ENCODE results near the gene LARP1.

The LARP1 gene

GRCh38 chr5:154816891-154817492 lies 61.8 kb downstream of the LARP1 start:
- Histone ChIP-seq H3K4me2 (ENCODE audit: insufficient read depth, low read length, poor library complexity, severe bottlenecking) (no peak overlapping the region), H3K79me1 (ENCODE audit: low read depth, low read length) (peaks cover 3% of the 10 kb centered on the region), H2BK12ac (ENCODE audit: low read length) (no peak overlapping the region), H4K8ac (ENCODE audit: low read depth, low read length) (no peak overlapping the region), H3K14ac (ENCODE audit: low read length) (no peak overlapping the region), H3K4me1 (ENCODE audit: control insufficient read depth in 2 of 2, insufficient read depth in 1 of 2, low read depth in 1 of 2, low read length in 2 of 2) (peaks cover 0 to 9% of the 10 kb centered on the region in 2 donors), H3K4me3 (ENCODE audit: low read length in 2 of 2) (no peak overlapping the region), H3K18ac (ENCODE audit: low read length) (no peak overlapping the region), H2BK5ac (ENCODE audit: low read length) (no peak overlapping the region), H3K23ac (ENCODE audit: low read depth, low read length, poor library complexity) (no peak overlapping the region), H3K9ac (ENCODE audit: low read depth, low read length, poor library complexity) (no peak overlapping the region), H2BK120ac (ENCODE audit: low read depth, low read length) (no peak overlapping the region), H2AFZ (ENCODE audit: low read length) (no peak overlapping the region), H2AK5ac (ENCODE audit: low read depth, low read length) (no peak overlapping the region), H3K9me3 (replicated peaks in 1 of 2; ENCODE audit: control insufficient read depth in 2 of 2, insufficient read depth in 1 of 2, low read depth in 1 of 2, low read length in 2 of 2) (peaks cover 0 to 2% of the 10 kb centered on the region in 2 donors), H2BK15ac (ENCODE audit: low read length) (no peak overlapping the region), H3K4ac (ENCODE audit: low read length) (no peak overlapping the region), H3K27ac (replicated peaks; ENCODE audit: low read length) (no peak overlapping the region), H4K91ac (ENCODE audit: low read depth, low read length, poor library complexity) (no peak overlapping the region), H3K27me3 (ENCODE audit: control insufficient read depth in 3 of 3, insufficient read depth in 3 of 3, low read depth in 1 of 3, low read length in 3 of 3) (no peaks in the 10 kb centered on the region), H3K36me3 (replicated peaks in 1 of 2; ENCODE audit: control insufficient read depth in 2 of 2, insufficient read depth in 2 of 2, low read length in 2 of 2) (peaks cover 45 to 96% of the 10 kb centered on the region in 2 donors)
- DNase-seq (ENCODE audit: low spot score), result no peak
- no CpG with 5 or more reads among the region's 5 CpGs for WGBS, 2 donors (ENCODE audit: extremely low coverage in 2 of 2, insufficient read length in 2 of 2, insufficient replicate concordance in 1 of 2)

- H3K79me1 ChIP-seq (ENCODE audit: low read depth, low read length), result peaks cover 3% of the 10 kb centered on the region
- peaks cover 44 to 96% of the 10 kb centered on the region in 2 donors for H3K36me3 ChIP-seq (replicated peaks in 1 of 2; ENCODE audit: control insufficient read depth in 2 of 2, insufficient read depth in 2 of 2, low read length in 2 of 2)
- no peak overlapping the region for H3K4me3 ChIP-seq (ENCODE audit: low read length in 2 of 2)
- no CpG with 5 or more reads among the region's 6 CpGs for WGBS, 2 donors (ENCODE audit: extremely low coverage in 2 of 2, insufficient read length in 2 of 2, insufficient replicate concordance in 1 of 2)
- peaks cover 0 to 2% of the 10 kb centered on the region in 2 donors for H3K9me3 ChIP-seq (replicated peaks in 1 of 2; ENCODE audit: control insufficient read depth in 2 of 2, insufficient read depth in 1 of 2, low read depth in 1 of 2, low read length in 2 of 2)
- H2AK5ac ChIP-seq (ENCODE audit: low read depth, low read length), result no peak overlapping the region
- H3K4ac ChIP-seq (ENCODE audit: low read length), result no peak overlapping the region
- H2AFZ ChIP-seq (ENCODE audit: low read length), result no peak overlapping the region
- H4K91ac ChIP-seq (ENCODE audit: low read depth, low read length, poor library complexity), result no peak overlapping the region
- no peak overlapping the region for H4K8ac ChIP-seq (ENCODE audit: low read depth, low read length)
- H3K14ac ChIP-seq (ENCODE audit: low read length), result no peak overlapping the region
- no peak overlapping the region for H3K27ac ChIP-seq (replicated peaks; ENCODE audit: low read length)
- no peak overlapping the region for H3K18ac ChIP-seq (ENCODE audit: low read length)
- no peak overlapping the region for H2BK15ac ChIP-seq (ENCODE audit: low read length)
- no peaks in the 10 kb centered on the region for H3K27me3 ChIP-seq (ENCODE audit: control insufficient read depth in 3 of 3, insufficient read depth in 3 of 3, low read depth in 1 of 3, low read length in 3 of 3)
- peaks cover 0 to 9% of the 10 kb centered on the region in 2 donors for H3K4me1 ChIP-seq (ENCODE audit: control insufficient read depth in 2 of 2, insufficient read depth in 1 of 2, low read depth in 1 of 2, low read length in 2 of 2)
- no peak for DNase-seq (ENCODE audit: low spot score)
- no peak overlapping the region for H3K23ac ChIP-seq (ENCODE audit: low read depth, low read length, poor library complexity)
- H3K4me2 ChIP-seq (ENCODE audit: insufficient read depth, low read length, poor library complexity, severe bottlenecking), result no peak overlapping the region
- no peak overlapping the region for H3K9ac ChIP-seq (ENCODE audit: low read depth, low read length, poor library complexity)
- no peak overlapping the region for H2BK12ac ChIP-seq (ENCODE audit: low read length)
- H2BK120ac ChIP-seq (ENCODE audit: low read depth, low read length), result no peak overlapping the region
- H2BK5ac ChIP-seq (ENCODE audit: low read length), result no peak overlapping the region
Measured at GRCh38 chr5:154817815-154818214, 62.6 kb downstream of the LARP1 start.

DNA sequence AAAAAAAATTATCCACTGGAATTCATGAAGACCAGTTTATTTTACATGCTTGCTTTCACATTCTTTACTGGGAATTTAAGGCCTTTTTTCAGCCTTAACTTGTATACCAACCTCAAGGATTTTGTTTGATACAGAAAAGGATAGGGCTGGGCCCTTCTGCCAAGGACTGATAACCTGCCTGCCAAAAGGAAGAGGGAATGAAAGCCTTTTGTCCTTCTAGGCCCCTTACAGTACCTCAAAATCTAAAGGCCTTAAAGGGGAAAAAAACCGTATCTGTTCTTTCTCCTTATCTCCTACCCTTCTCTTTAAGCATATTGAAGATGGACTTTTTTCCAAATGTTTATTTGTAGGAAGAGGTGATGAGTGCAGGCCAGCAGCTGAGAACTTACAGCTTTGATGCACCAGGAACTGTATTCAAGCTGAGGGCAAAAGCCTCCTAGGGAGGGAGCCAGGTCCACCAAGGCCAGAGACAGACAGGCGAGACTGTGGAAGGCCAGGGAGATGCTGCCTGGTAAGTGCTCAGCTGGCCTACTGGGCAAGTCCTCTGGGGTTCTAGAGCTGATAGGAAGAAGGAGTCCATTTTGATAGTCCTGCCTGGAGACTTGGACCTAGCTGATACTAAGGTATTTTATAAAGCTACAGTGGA lies 63.4 kb downstream of the LARP1 start:
- H3K4ac ChIP-seq (ENCODE audit: low read length), result no peak overlapping the region
- H3K4me3 ChIP-seq (ENCODE audit: low read length in 2 of 2), result no peak overlapping the region
- no peak overlapping the region for H3K23ac ChIP-seq (ENCODE audit: low read depth, low read length, poor library complexity)
- no peak overlapping the region for H2AFZ ChIP-seq (ENCODE audit: low read length)
- H3K9me3 ChIP-seq (replicated peaks in 1 of 2; ENCODE audit: control insufficient read depth in 2 of 2, insufficient read depth in 1 of 2, low read depth in 1 of 2, low read length in 2 of 2), result peaks cover 0 to 2% of the 10 kb centered on the region in 2 donors
- no peak overlapping the region for H3K4me2 ChIP-seq (ENCODE audit: insufficient read depth, low read length, poor library complexity, severe bottlenecking)
- no peak overlapping the region for H2BK120ac ChIP-seq (ENCODE audit: low read depth, low read length)
- H3K4me1 ChIP-seq (ENCODE audit: control insufficient read depth in 2 of 2, insufficient read depth in 1 of 2, low read depth in 1 of 2, low read length in 2 of 2), result peaks cover 0 to 9% of the 10 kb centered on the region in 2 donors
- WGBS, 2 donors (ENCODE audit: extremely low coverage in 2 of 2, insufficient read length in 2 of 2, insufficient replicate concordance in 1 of 2), result no CpG with 5 or more reads among the region's 2 CpGs
- H3K14ac ChIP-seq (ENCODE audit: low read length), result no peak overlapping the region
- H2BK5ac ChIP-seq (ENCODE audit: low read length), result no peak overlapping the region
- no peaks in the 10 kb centered on the region for H3K27me3 ChIP-seq (ENCODE audit: control insufficient read depth in 3 of 3, insufficient read depth in 3 of 3, low read depth in 1 of 3, low read length in 3 of 3)
- H3K9ac ChIP-seq (ENCODE audit: low read depth, low read length, poor library complexity), result no peak overlapping the region
- H4K8ac ChIP-seq (ENCODE audit: low read depth, low read length), result no peak overlapping the region
- H3K79me1 ChIP-seq (ENCODE audit: low read depth, low read length), result peaks cover 3% of the 10 kb centered on the region
- no peak overlapping the region for H3K27ac ChIP-seq (replicated peaks; ENCODE audit: low read length)
- no peak for DNase-seq (ENCODE audit: low spot score)
- H2AK5ac ChIP-seq (ENCODE audit: low read depth, low read length), result no peak overlapping the region
- H3K18ac ChIP-seq (ENCODE audit: low read length), result no peak overlapping the region
- H3K36me3 ChIP-seq (replicated peaks in 1 of 2; ENCODE audit: control insufficient read depth in 2 of 2, insufficient read depth in 2 of 2, low read length in 2 of 2), result peaks cover 39 to 95% of the 10 kb centered on the region in 2 donors
- no peak overlapping the region for H2BK15ac ChIP-seq (ENCODE audit: low read length)
- H4K91ac ChIP-seq (ENCODE audit: low read depth, low read length, poor library complexity), result no peak overlapping the region
- no peak overlapping the region for H2BK12ac ChIP-seq (ENCODE audit: low read length)

DNA sequence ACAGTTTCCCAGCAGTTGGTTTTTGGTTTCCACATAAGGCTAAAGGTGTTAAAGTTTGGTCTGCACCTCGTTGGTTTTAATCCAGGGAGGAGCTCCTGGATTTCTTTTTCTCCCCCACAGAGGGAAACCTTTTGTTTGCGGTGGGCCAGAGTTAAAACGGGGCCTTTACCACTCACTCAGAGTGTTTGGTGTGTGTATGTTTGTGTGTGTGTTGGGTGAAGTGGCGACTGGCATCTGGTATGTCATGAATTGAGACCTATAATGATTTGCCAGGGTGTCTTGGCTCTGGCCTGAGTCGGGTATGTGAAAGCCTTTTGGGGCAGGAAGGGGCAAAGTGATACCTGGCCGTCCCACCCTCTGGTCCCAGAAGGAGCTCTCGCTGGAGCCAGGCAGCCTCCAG lies 64.4 kb downstream of the LARP1 start:
- Histone ChIP-seq H2BK15ac (ENCODE audit: low read length) (no peak overlapping the region), H3K4me2 (ENCODE audit: insufficient read depth, low read length, poor library complexity, severe bottlenecking) (no peak overlapping the region), H4K91ac (ENCODE audit: low read depth, low read length, poor library complexity) (no peak overlapping the region), H3K4ac (ENCODE audit: low read length) (no peak overlapping the region), H3K36me3 (replicated peaks in 1 of 2; ENCODE audit: control insufficient read depth in 2 of 2, insufficient read depth in 2 of 2, low read length in 2 of 2) (peaks cover 32 to 94% of the 10 kb centered on the region in 2 donors), H2BK12ac (ENCODE audit: low read length) (no peak overlapping the region), H3K14ac (ENCODE audit: low read length) (no peak overlapping the region), H2AK5ac (ENCODE audit: low read depth, low read length) (no peak overlapping the region), H3K4me1 (ENCODE audit: control insufficient read depth in 2 of 2, insufficient read depth in 1 of 2, low read depth in 1 of 2, low read length in 2 of 2) (peaks cover 0 to 9% of the 10 kb centered on the region in 2 donors), H2AFZ (ENCODE audit: low read length) (no peak overlapping the region), H3K79me1 (ENCODE audit: low read depth, low read length) (no peaks in the 10 kb centered on the region), H3K9me3 (replicated peaks in 1 of 2; ENCODE audit: control insufficient read depth in 2 of 2, insufficient read depth in 1 of 2, low read depth in 1 of 2, low read length in 2 of 2) (peaks cover 0 to 2% of the 10 kb centered on the region in 2 donors), H3K9ac (ENCODE audit: low read depth, low read length, poor library complexity) (no peak overlapping the region), H4K8ac (ENCODE audit: low read depth, low read length) (no peak overlapping the region), H3K4me3 (ENCODE audit: low read length in 2 of 2) (no peak overlapping the region), H2BK5ac (ENCODE audit: low read length) (no peak overlapping the region), H3K27me3 (ENCODE audit: control insufficient read depth in 3 of 3, insufficient read depth in 3 of 3, low read depth in 1 of 3, low read length in 3 of 3) (no peaks in the 10 kb centered on the region), H2BK120ac (ENCODE audit: low read depth, low read length) (no peak overlapping the region), H3K27ac (replicated peaks; ENCODE audit: low read length) (no peak overlapping the region), H3K18ac (ENCODE audit: low read length) (no peak overlapping the region), H3K23ac (ENCODE audit: low read depth, low read length, poor library complexity) (no peak overlapping the region)
- no CpG with 5 or more reads among the region's 7 CpGs for WGBS, 2 donors (ENCODE audit: extremely low coverage in 2 of 2, insufficient read length in 2 of 2, insufficient replicate concordance in 1 of 2)
- DNase-seq (ENCODE audit: low spot score), result no peak
